Peyer's patch (tissue), 4 donors: ENCODE data around the gene SIRT6.

ENCODE experiments used
- POLR2A ChIP-seq, 2 donors: fragments of 450-650 bp; IDR thresholded peaks; one replicate each; pipeline ENCODE4 v1.5.1; 2017; ENCODE audit warnings: antibody characterized with exemption in 2 of 2, mild to moderate bottlenecking in 2 of 2, moderate library complexity in 2 of 2
- TF ChIP-seq, protein P1 (sequence below), 6 experiments: fragments of 450-650 bp in 4 of 6; fragments of 200-600 bp in 2 of 6; sonication (generic) in 1 of 6; IDR thresholded peaks; one replicate each; pipeline ENCODE4 v1.5.1; 2017 to 2019; ENCODE audit warnings: antibody characterized with exemption in 6 of 6, mild to moderate bottlenecking in 3 of 6, moderate library complexity in 1 of 6

DNA sequence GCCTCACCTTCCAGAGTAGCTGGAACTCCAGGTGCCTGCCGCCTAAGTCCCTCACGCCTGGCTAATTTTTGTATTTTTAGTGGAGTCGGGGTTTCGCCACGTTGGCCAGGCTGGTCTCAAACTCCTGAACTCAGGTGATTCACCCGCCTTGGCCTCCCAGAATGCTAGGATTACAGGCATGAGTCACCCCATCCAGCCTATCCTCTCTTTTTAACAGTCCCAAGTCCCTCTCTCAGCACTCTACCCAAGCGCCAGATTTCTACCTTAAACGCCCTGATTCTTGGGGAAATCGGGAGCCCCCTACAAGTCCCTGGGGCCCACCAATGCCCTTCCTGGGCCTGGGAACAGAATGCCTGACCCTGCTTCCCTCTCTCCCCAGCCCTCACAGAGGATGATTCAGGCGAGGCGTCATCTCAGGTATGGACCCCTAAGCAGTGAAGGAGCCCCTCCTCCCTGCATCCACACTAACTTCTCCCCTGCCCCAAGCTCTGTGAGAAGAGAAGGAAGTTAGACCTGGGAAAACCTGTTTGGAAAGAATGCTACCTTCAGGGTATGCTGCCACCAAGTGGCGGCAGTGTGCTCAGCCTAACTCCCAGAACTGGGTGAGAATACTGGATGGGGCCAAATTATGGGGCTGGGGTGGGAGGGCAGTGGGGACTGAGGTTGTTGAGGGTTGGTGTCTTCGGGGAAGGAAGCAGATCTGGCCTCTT, 26.2 kb upstream of the SIRT6 start:
- TF ChIP-seq, protein P1, sequence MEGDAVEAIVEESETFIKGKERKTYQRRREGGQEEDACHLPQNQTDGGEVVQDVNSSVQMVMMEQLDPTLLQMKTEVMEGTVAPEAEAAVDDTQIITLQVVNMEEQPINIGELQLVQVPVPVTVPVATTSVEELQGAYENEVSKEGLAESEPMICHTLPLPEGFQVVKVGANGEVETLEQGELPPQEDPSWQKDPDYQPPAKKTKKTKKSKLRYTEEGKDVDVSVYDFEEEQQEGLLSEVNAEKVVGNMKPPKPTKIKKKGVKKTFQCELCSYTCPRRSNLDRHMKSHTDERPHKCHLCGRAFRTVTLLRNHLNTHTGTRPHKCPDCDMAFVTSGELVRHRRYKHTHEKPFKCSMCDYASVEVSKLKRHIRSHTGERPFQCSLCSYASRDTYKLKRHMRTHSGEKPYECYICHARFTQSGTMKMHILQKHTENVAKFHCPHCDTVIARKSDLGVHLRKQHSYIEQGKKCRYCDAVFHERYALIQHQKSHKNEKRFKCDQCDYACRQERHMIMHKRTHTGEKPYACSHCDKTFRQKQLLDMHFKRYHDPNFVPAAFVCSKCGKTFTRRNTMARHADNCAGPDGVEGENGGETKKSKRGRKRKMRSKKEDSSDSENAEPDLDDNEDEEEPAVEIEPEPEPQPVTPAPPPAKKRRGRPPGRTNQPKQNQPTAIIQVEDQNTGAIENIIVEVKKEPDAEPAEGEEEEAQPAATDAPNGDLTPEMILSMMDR (IDR thresholded peaks at IDR 0.05), result peak in 4 of 6 experiments; percentile 33 to 59 (median 44)
- no peak for TF ChIP-seq POLR2A (IDR thresholded peaks at IDR 0.05)
